HG03342 (cell line): ENCODE results near the gene UNCX.
"Not testable (repeated sequence)": the region's sequence is repeated elsewhere in the genome, so short reads cannot be mapped to it uniquely, and the experiment has no call there.

ENCODE experiments used
- ATAC-seq: cut with Tn5 transposase; IDR thresholded peaks from one replicate; pipeline ENCODE4 v1.9.1; 2021; ENCODE audit warnings: mild to moderate bottlenecking, moderate library complexity; ENCODE audit not compliant: unreplicated experiment

UNCX gene

DNA sequence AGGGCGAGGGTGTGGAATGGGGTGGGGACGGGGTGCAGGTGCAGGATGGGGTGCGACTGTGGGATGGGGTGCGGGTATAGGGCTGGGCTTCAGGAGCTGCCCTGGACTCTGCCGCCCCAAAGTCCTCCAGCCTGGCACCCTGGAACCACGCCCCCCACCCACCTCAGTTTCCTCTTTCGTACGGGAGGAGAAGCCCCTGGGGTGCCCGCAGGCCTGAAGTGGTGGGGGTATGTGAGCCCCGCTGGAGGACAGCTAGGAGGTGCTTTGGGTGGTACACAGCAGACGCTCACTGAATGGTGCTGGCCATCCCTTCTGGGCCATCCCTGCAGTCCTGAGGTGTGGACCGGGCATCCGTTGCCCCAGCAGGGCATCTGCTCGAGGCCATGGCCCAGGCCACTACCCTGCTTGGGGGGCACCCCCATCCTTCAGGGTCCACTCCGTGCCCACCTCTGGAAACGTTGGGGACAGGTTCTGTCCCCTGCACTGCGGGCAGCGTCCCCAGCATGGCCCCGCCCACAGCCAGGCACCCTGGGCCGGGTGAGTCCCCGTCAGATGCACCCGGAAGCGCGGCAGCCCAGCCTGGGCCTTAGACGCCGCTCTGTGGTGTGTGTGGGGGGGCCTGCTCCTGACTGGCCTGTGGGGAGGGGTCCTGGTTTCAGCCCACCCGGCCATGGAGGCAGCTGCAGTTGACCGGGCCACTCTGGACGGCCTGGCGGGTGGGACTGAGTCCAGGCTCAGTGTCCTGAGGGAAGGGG, 41.6 kb downstream of the UNCX start:
- ATAC-seq, result no peak

- ATAC-seq, result no peak
Measured at GRCh38 chr7:1274876-1275375, 42.3 kb downstream of the UNCX start.

DNA sequence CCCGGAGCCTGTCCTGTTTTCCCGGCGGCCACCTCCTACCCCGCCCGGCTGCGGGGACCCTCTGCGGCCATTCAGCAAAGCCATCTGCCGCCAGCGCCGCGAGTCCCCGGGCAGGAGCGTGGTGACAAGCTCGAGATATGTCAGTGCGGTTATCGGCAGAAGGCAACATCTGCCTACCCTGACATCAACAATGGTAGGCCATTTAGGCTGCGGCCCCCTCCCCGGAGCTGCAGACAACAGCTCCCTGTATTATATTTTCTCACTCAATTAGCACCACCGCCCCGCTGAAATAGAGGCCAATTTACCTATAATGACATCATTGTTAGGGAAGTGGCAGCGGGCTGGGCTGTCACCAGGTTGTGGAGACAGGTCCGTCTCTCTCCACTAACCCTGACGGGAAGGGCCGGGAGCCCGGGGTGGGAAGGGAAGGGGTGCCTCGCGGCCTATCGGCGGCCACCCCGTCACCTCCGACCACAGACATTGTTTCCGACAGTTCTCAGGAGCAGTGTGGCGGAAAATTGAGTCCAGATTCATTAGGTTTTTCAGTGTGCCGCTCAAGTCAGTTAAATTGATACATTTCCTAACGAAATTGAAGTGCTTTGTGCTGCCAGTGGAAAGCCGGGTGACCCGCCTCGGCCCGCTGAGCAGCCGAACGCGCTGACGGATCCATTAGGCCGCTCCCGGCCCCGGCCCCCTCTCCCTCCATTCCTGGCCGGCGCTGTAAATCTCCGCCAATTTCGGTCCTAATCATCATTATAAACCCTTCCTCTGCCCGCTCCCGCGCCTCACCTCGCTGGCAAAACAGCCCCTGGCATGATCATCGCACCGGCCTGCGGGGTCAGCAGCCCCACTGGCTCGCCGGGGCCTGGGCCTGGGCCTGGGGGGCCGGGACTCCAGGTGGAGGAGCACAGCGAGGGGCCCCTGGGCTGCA, 43.0 kb downstream of the UNCX start:
- no peak for ATAC-seq

GRCh38 chr7:1276626-1277175, 44.0 kb downstream of the UNCX start:
- ATAC-seq, result no peak

GRCh38 chr7:1278543-1278942, 45.9 kb downstream of the UNCX start:
- ATAC-seq, result no peak

DNA sequence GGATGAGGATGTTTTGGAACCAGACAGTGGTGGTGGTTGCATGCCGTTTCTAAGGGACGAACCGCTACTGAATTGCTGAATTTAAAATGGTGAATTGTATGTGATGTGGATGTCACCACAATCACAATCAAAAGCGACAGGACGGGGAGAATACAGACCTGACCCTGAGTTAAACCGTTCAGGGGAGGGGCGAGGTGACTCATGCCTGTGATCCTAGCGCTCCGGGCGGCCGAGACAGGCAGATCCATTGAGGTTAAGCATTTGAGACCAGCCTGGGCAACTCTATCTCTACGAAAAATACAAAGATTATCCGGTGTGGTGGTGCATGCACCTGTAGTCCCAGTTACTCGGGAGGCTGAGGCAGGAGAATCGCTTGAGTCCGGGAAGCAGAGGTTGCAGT, 46.4 kb downstream of the UNCX start:
- no peak for ATAC-seq

GRCh38 chr7:1279895-1280294, 47.2 kb downstream of the UNCX start:
- not testable (repeated sequence) for ATAC-seq

DNA sequence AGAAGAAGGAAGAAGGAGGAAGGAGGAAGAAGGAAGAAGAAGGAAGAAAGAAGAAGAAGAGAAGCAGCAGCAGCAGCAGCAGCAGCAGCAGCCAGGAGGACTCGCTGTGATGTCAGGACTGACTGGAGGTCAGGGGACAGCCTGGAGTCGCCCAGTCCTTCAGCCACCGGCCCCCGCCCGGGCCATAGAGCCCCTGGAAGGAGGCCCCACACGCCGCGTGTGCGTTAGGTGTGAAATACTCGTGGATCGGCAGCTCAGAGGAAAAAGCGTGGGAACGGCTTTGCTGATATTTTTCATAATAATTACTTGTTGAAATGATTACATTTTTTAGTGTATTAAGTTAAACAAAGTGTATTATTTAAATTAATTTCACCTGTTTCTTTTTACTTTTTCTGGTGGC, 48.4 kb downstream of the UNCX start:
- no peak for ATAC-seq

GRCh38 chr7:1282679-1283078, 50.0 kb downstream of the UNCX start:
- no peak for ATAC-seq

DNA sequence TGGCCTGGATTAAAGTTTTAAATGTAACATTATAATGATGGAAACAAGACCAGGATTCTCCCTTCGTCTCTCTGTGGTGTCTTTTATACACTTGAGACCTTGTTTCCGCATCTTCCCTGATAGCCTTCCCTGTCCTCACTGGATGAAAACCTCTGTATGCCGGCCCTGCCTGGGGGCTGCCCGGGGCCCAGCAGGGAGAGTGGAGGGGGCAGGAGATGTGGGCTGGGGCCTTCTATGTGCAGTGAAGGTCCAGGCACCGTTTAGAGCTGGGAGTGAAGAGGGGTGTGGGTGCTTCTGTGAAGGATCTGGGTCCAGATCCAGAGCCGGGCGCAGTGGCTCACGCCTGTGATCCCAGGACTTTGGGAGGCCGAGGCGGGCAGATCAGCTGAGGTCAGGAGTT, 50.7 kb downstream of the UNCX start:
- ATAC-seq, result no peak

GRCh38 chr7:1283941-1284742, 51.5 kb downstream of the UNCX start:
- no peak for ATAC-seq

GRCh38 chr7:1284743-1285458, 52.2 kb downstream of the UNCX start:
- no peak for ATAC-seq

GRCh38 chr7:1285556-1286301, 53.1 kb downstream of the UNCX start:
- no peak for ATAC-seq
